H1 (cell line): ENCODE measurements around the gene SOX15. TPM values are rescaled to one million over a fixed set of nuclear protein-coding genes. Genes with fewer than 3 reads are reported as not detected.

Experiments
- CTCF ChIA-PET: fragments of 300-600 bp; sonication (Branson Sonifier 250); formaldehyde crosslinking; loops from one replicate; lab custom pipeline; 2021; ENCODE audit not compliant: partially characterized antibody; lab: Charles Lee
- POLR2A ChIA-PET: fragments of 300-600 bp; sonication (Branson Sonifier 250); formaldehyde crosslinking; loops from one replicate; lab custom pipeline; 2021; ENCODE audit warnings: inconsistent platforms; ENCODE audit not compliant: partially characterized antibody; lab: Charles Lee
- DNase-seq, 2 experiments: peaks; one replicate each; pipeline versions ENCODE4 v3.0.0 to v3.0.0-alpha.2; 2010 to 2022; ENCODE audit warnings: low spot score in 2 of 2, low read depth in 1 of 2, mixed read lengths in 1 of 2
- FAIRE-seq: peaks from 2 replicates; lab custom pipeline; 2011; peaks lifted over from hg19 to GRCh38; lab: Jason Lieb, UNC
- H2AFZ ChIP-seq: 2 replicates; pipeline ENCODE4 v1.8.1; 2012; ENCODE audit warnings: low read length, inconsistent platforms
- H2AK5ac ChIP-seq: 2 replicates; pipeline ENCODE4 v1.6.1; 2013; ENCODE audit warnings: low read depth, low read length
- H2BK120ac ChIP-seq: replicated peaks from 2 replicates; pipeline ENCODE3; 2013; ENCODE audit warnings: low read depth, low read length, inconsistent platforms
- H2BK12ac ChIP-seq: 2 replicates; pipeline ENCODE4 v1.6.1; 2013; ENCODE audit warnings: low read depth, low read length
- H2BK15ac ChIP-seq: 2 replicates; pipeline ENCODE4 v1.6.1; 2013; ENCODE audit warnings: low read length
- H2BK20ac ChIP-seq: 2 replicates; pipeline ENCODE4 v1.6.1; 2013; ENCODE audit warnings: low read length
- H2BK5ac ChIP-seq: 2 replicates; pipeline ENCODE4 v1.6.1; 2013; ENCODE audit warnings: low read depth, low read length
- H3K14ac ChIP-seq: 2 replicates; pipeline ENCODE4 v1.6.1; 2013; ENCODE audit warnings: inconsistent platforms; ENCODE audit not compliant: insufficient read length
- H3K18ac ChIP-seq: 2 replicates; pipeline ENCODE4 v1.6.1; 2013; ENCODE audit warnings: low read length; ENCODE audit errors: extremely low read depth
- H3K23ac ChIP-seq: 2 replicates; pipeline ENCODE4 v1.6.1; 2013; ENCODE audit warnings: inconsistent platforms; ENCODE audit not compliant: insufficient read length
- H3K23me2 ChIP-seq: 2 replicates; pipeline ENCODE4 v1.6.1; 2013; ENCODE audit warnings: low read depth, low read length
- H3K27ac ChIP-seq: 2 replicates; pipeline ENCODE4 v1.6.1; 2011; ENCODE audit warnings: low read depth, low read length, inconsistent platforms
- H3K27me3 ChIP-seq, 4 experiments: replicated peaks in 1 of 4; 1 replicate in 1 of 4; 2 replicates in 3 of 4; pipeline versions ENCODE4 v1.6.1 to v1.8.1; 2011 to 2013; ENCODE audit warnings: low read length in 3 of 4, mild to moderate bottlenecking in 3 of 4, inconsistent platforms in 2 of 4, mixed read lengths in 2 of 4, moderate library complexity in 1 of 4; ENCODE audit not compliant: control insufficient read depth in 3 of 4, insufficient read depth in 3 of 4; ENCODE audit errors: extremely low read depth in 1 of 4
- H3K36me3 ChIP-seq, 4 experiments: 2 replicates each; pipeline versions ENCODE4 v1.6.1 to v1.8.1; 2011 to 2013; ENCODE audit warnings: mild to moderate bottlenecking in 4 of 4, low read length in 3 of 4, moderate library complexity in 2 of 4, control low read depth in 1 of 4, inconsistent platforms in 1 of 4; ENCODE audit not compliant: insufficient read depth in 4 of 4, control insufficient read depth in 2 of 4
- H3K4ac ChIP-seq: replicated peaks from 2 replicates; pipeline ENCODE3; 2013; ENCODE audit warnings: low read length, low read depth, mixed read lengths, inconsistent platforms; ENCODE audit not compliant: insufficient read length
- H3K4me1 ChIP-seq, 4 experiments: replicated peaks in 1 of 4; 1 replicate in 1 of 4; 2 replicates in 3 of 4; pipeline versions ENCODE4 v1.6.1 to v1.8.1; 2011 to 2013; ENCODE audit warnings: low read length in 3 of 4, inconsistent platforms in 2 of 4, mixed read lengths in 1 of 4; ENCODE audit not compliant: insufficient read depth in 4 of 4, control insufficient read depth in 3 of 4
- H3K4me2 ChIP-seq, 2 experiments: 2 replicates each; pipeline versions ENCODE4 v1.6.1 to v1.8.1; 2011 to 2013; ENCODE audit warnings: low read depth in 2 of 2, low read length in 2 of 2, control low read depth in 1 of 2, inconsistent platforms in 1 of 2, mild to moderate bottlenecking in 1 of 2; ENCODE audit not compliant: insufficient read depth in 1 of 2
- H3K4me3 ChIP-seq, 4 experiments: fragments of 200-600, 300-600 bp in 1 of 4; sonication (generic), shearing (Covaris generic), sonication (Bioruptor Twin) in 1 of 4; 2 replicates each; pipeline versions ENCODE4 v1.5.1 to v1.8.1; 2011 to 2016; ENCODE audit warnings: low read length in 4 of 4, low read depth in 3 of 4, control low read depth in 2 of 4, inconsistent platforms in 2 of 4, mild to moderate bottlenecking in 2 of 4, mixed read lengths in 1 of 4, moderate library complexity in 1 of 4; ENCODE audit not compliant: insufficient read depth in 2 of 4; ENCODE audit errors: extremely low read depth in 1 of 4
- H3K56ac ChIP-seq: replicated peaks from 2 replicates; pipeline ENCODE3; 2013; ENCODE audit warnings: low read depth, mild to moderate bottlenecking, mixed read lengths, low read length, inconsistent platforms; ENCODE audit not compliant: insufficient read length
- H3K79me1 ChIP-seq: 2 replicates; pipeline ENCODE4 v1.6.1; 2013; ENCODE audit warnings: low read depth, low read length, control low read depth
- H3K79me2 ChIP-seq, 2 experiments: 2 replicates each; pipeline versions ENCODE4 v1.6.1 to v1.8.1; 2012 to 2013; ENCODE audit warnings: low read length in 2 of 2, mild to moderate bottlenecking in 2 of 2, inconsistent platforms in 1 of 2; ENCODE audit not compliant: insufficient read depth in 2 of 2, control insufficient read depth in 1 of 2
- H3K9ac ChIP-seq, 4 experiments: replicated peaks in 1 of 4; 1 replicate in 1 of 4; 2 replicates in 3 of 4; pipeline versions ENCODE4 v1.6.1 to v1.8.1; 2011 to 2013; ENCODE audit warnings: low read depth in 3 of 4, low read length in 3 of 4, control low read depth in 2 of 4, mild to moderate bottlenecking in 2 of 4, moderate library complexity in 2 of 4, inconsistent platforms in 1 of 4; ENCODE audit errors: extremely low read depth in 1 of 4
- H3K9me3 ChIP-seq, 2 experiments: 2 replicates each; pipeline versions ENCODE4 v1.6.1 to v1.8.1; 2012 to 2013; ENCODE audit warnings: mild to moderate bottlenecking in 2 of 2, moderate library complexity in 2 of 2, control low read depth in 1 of 2, inconsistent platforms in 1 of 2, low read depth in 1 of 2, low read length in 1 of 2, mixed read lengths in 1 of 2; ENCODE audit not compliant: insufficient read depth in 2 of 2
- H4K20me1 ChIP-seq, 2 experiments: replicated peaks in 1 of 2; 2 replicates each; pipeline versions ENCODE3 to v1.8.1; 2011 to 2013; ENCODE audit warnings: inconsistent platforms in 2 of 2, low read length in 2 of 2, mild to moderate bottlenecking in 1 of 2; ENCODE audit not compliant: insufficient read depth in 2 of 2, control insufficient read depth in 1 of 2
- H4K5ac ChIP-seq: 2 replicates; pipeline ENCODE4 v1.6.1; 2013; ENCODE audit warnings: low read length, low read depth, mixed read lengths, inconsistent platforms; ENCODE audit not compliant: insufficient read length
- H4K8ac ChIP-seq: 2 replicates; pipeline ENCODE4 v1.8.0; 2013; ENCODE audit warnings: mild to moderate bottlenecking, moderate library complexity, low read length, inconsistent platforms; ENCODE audit not compliant: insufficient read depth; ENCODE audit errors: extremely low read depth
- H4K91ac ChIP-seq: replicated peaks from 2 replicates; pipeline ENCODE3; 2013; ENCODE audit warnings: low read length, mixed read lengths, inconsistent platforms; ENCODE audit not compliant: insufficient read length
- BCL11A ChIP-seq, 2 experiments: IDR thresholded peaks; one replicate each; pipeline ENCODE4 v1.6.1; 2011; ENCODE audit warnings: low read depth in 2 of 2, low read length in 2 of 2, mild to moderate bottlenecking in 2 of 2
- CBX8 ChIP-seq: fragments of 300-800, 300-1000 bp; sonication (generic); IDR thresholded peaks from 2 replicates; pipeline ENCODE4 v1.7.1; 2016; ENCODE audit warnings: low read depth, low read length, borderline replicate concordance
- CTBP2 ChIP-seq: IDR thresholded peaks from 2 replicates; pipeline ENCODE4 v1.7.0; 2011; ENCODE audit warnings: borderline replicate concordance, mild to moderate bottlenecking, moderate library complexity, mixed read lengths, low read length; ENCODE audit not compliant: insufficient read depth, insufficient read length
- FOSL1 ChIP-seq: IDR thresholded peaks from 2 replicates; pipeline ENCODE4 v1.6.1; 2011; ENCODE audit warnings: mild to moderate bottlenecking, low read depth, low read length, moderate library complexity; ENCODE audit not compliant: insufficient read depth
- JUND ChIP-seq: IDR thresholded peaks from 2 replicates; pipeline ENCODE4 v1.6.1; 2011; ENCODE audit warnings: mild to moderate bottlenecking, improper control_type of control experiment, low read length
- KDM1A ChIP-seq: fragments of 200-600, 300-600 bp; sonication (generic); IDR thresholded peaks from 2 replicates; pipeline ENCODE4 v1.7.1; 2016; ENCODE audit warnings: mild to moderate bottlenecking, low read length, borderline replicate concordance
- RFX5 ChIP-seq: IDR thresholded peaks from 2 replicates; pipeline ENCODE4 v1.6.1; 2011; ENCODE audit warnings: low read depth, low read length, improper control_type of control experiment, borderline replicate concordance
- SIRT6 ChIP-seq: IDR thresholded peaks from one replicate; pipeline ENCODE4 v1.7.1; 2012; ENCODE audit warnings: low read length, inconsistent platforms
- TAF1 ChIP-seq: IDR thresholded peaks from 2 replicates; pipeline ENCODE4 v1.6.1; 2011; ENCODE audit warnings: mild to moderate bottlenecking, low read depth, low read length
- YY1 ChIP-seq: IDR thresholded peaks from 2 replicates; pipeline ENCODE4 v1.6.1; 2011; ENCODE audit warnings: low read depth, mild to moderate bottlenecking, low read length
- WGBS, 2 experiments: shearing (Covaris generic) in 1 of 2; methylation state at CpG; one replicate each; pipeline versions ENCODE4 v1.1.6 to v1.1.7; 2013 to 2015; ENCODE audit warnings: low lambda C conversion rate in 2 of 2, mixed read lengths in 2 of 2, inconsistent platforms in 1 of 2, low coverage in 1 of 2, missing lambda C conversion rate in 1 of 2; ENCODE audit not compliant: insufficient replicate concordance in 2 of 2, insufficient coverage in 1 of 2, insufficient read length in 1 of 2; ENCODE audit errors: extremely low coverage in 1 of 2, missing lambda C conversion rate in 1 of 2; 5-methylcytosine and 5-hydroxymethylcytosine counted together
- polyA plus RNA-seq, 7 experiments: library from polyadenylated mRNA; depleted of rRNA in 3 of 7; stranded (reverse) in 5 of 7; unstranded in 2 of 7; fragments of >200 nt in 5 of 7; fragments of 200-250 nt in 2 of 7; gene quantifications; 1 replicate in 5 of 7; 2 replicates in 1 of 7; 4 replicates in 1 of 7; pipeline versions ENCODE4 v1.2.1 to v1.2.3, GENCODE V29; 2011 to 2013; ENCODE audit warnings: missing spikeins in 2 of 7, mixed read lengths in 2 of 7
- total RNA-seq: library from RNA; stranded (reverse); fragmentation: NEBNext Ultra II Directional; extraction: Animal tissue kit (Norgen Biotek cat#: 25700); gene quantifications from 2 replicates; pipeline ENCODE4 v1.2.1, GENCODE V29; 2021

Gene SOX15
- total and polyA plus RNA-seq, 2 of the 8 experiments (the other 6 are each of a cell fraction or from before 2014, with no cell fraction given) = 14.3 to 26.8 TPM

DNA sequence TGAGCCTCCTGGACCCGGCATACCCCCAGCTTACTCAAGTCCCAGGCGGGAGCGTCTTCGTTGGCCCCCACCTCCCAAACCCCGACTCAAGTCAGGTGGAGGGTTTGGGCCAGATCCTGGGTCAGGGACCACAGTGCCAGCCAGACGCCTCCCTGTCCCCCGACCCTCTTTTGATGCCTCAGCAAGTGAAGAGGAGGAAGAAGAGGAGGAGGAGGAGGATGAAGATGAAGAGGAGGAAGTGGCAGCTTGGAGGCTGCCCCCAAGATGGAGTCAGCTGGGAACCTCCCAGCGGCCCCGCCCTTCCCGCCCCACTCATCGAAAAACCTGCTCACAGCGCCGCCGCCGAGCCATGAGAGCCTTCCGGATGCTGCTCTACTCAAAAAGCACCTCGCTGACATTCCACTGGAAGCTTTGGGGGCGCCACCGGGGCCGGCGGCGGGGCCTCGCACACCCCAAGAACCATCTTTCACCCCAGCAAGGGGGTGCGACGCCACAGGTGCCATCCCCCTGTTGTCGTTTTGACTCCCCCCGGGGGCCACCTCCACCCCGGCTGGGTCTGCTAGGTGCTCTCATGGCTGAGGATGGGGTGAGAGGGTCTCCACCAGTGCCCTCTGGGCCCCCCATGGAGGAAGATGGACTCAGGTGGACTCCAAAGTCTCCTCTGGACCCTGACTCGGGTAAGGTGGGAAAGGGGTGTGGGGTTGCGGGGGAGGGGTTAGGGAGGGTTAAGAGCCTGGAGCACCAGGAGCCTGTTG lies 26.6 kb downstream of the SOX15 start:
- H3K4ac ChIP-seq = no peak overlapping the region
- peaks cover 22 to 43% (median 30%) of the 10 kb centered on the region in 4 experiments for H3K36me3 ChIP-seq
- no peak overlapping the region for H3K23ac ChIP-seq
- peaks cover 6% of the 10 kb centered on the region; the same call in 1 of the 2 replicates for H3K23me2 ChIP-seq
- CTCF ChIA-PET = interaction anchor here (0.6 to 12.7 kb wide), 3 partner anchors 29 to 110 kb away, joined by 3 to 251 read pairs (median 4); no protein-coding TSS in a partner anchor
- no peak overlapping the region for H2AK5ac ChIP-seq
- no peak overlapping the region for H3K9ac ChIP-seq
- TF ChIP-seq CTBP2 = no peak
- TF ChIP-seq JUND = no peak
- TF ChIP-seq SIRT6 = no peak
- TF ChIP-seq BCL11A (IDR thresholded peaks at IDR 0.05; ENCODE audit: low read depth in 2 of 2, low read length in 2 of 2) = no peak
- TF ChIP-seq FOSL1 = no peak
- TF ChIP-seq CBX8 = no peak
- no peak for TF ChIP-seq RFX5
- TF ChIP-seq KDM1A = no peak
- no peak for TF ChIP-seq TAF1
- TF ChIP-seq YY1 = no peak
- TF ChIP-seq, all 59 proteins: peak for 0
- no peaks in the 10 kb centered on the region for H3K9me3 ChIP-seq
- POLR2A ChIA-PET = interaction anchor here (0.6 to 37.5 kb wide), 4 partner anchors 19 to 664 kb away, joined by 3 to 1144 read pairs (median 4); partner anchors contain the start of genes CD68, MPDU1 and SOX15
- no peak overlapping the region for H2BK5ac ChIP-seq
- 95% methylated on average over 25 of the region's 30 CpGs; no CpG with 5 or more reads in 1 of the 2 experiments for WGBS, 2 experiments
- H3K79me2 ChIP-seq = peaks cover 4 to 26% of the 10 kb centered on the region in 2 experiments; a peak in 3 of 4 replicates
- H3K4me2 ChIP-seq = peak overlapping the region; percentile 49 to 96; a peak in 3 of 4 replicates
- no peak overlapping the region for H4K8ac ChIP-seq
- no peak overlapping the region for H3K14ac ChIP-seq
- no peak overlapping the region for H2BK120ac ChIP-seq
- H4K5ac ChIP-seq = no peak overlapping the region
- peaks cover 11% of the 10 kb centered on the region for H3K79me1 ChIP-seq
- peak overlapping the region in 3 of 4 experiments; percentile 71 to 96 (median 85); a peak in 5 of 8 replicates for H3K4me3 ChIP-seq
- no peak overlapping the region for H2BK20ac ChIP-seq
- peaks cover 0 to 1% of the 10 kb centered on the region in 2 experiments for H4K20me1 ChIP-seq
- no peaks in the 10 kb centered on the region for H3K27me3 ChIP-seq
- DNase-seq = no peak
- FAIRE-seq = no peak
- no peak overlapping the region for H2AFZ ChIP-seq
- no peak overlapping the region for H3K18ac ChIP-seq
- H4K91ac ChIP-seq = no peak overlapping the region
- peaks cover 7 to 30% (median 14%) of the 10 kb centered on the region in 4 experiments for H3K4me1 ChIP-seq
- H2BK12ac ChIP-seq = no peak overlapping the region
- H2BK15ac ChIP-seq = no peak overlapping the region
- H3K56ac ChIP-seq = no peak overlapping the region
- no peak overlapping the region for H3K27ac ChIP-seq
